GM13977 (cell line): ENCODE measurements around the gene PXDN.

Experiments
- DNase-seq: peaks from one replicate; pipeline ENCODE4 v3.0.0; 2012; ENCODE audit warnings: low spot score
- CTCF ChIP-seq: IDR thresholded peaks from 2 replicates; pipeline ENCODE4 v1.5.1; 2012; ENCODE audit warnings: mild to moderate bottlenecking, control low read depth; ENCODE audit not compliant: insufficient read depth; ENCODE audit errors: extremely low read depth, missing control alignments
- in situ Hi-C: fragments of 300-500 bp; cut with MboI; formaldehyde crosslinking; loops from one replicate; pipeline ENCODE4 v1.12.0; 2022; ENCODE audit warnings: low sequenced_read_pairs, low pct_unique_long_range_greater_than_20kb, mixed read lengths, inconsistent platforms; ENCODE audit not compliant: unreplicated experiment

Gene PXDN

GRCh38 chr2:1656326-1656960 lies 87.9 kb downstream of the PXDN start:
- in situ Hi-C loops: no loop called here
- DNase-seq: no peak
- no peak for TF ChIP-seq CTCF

GRCh38 chr2:1655461-1655860 lies 88.9 kb downstream of the PXDN start:
- in situ Hi-C loops: no loop called here
- TF ChIP-seq CTCF: no peak
- DNase-seq: no peak

GRCh38 chr2:1654696-1655374 lies 89.5 kb downstream of the PXDN start:
- no peak for TF ChIP-seq CTCF
- no peak for DNase-seq
- in situ Hi-C loops: no loop called here

GRCh38 chr2:1653956-1654695 lies 90.2 kb downstream of the PXDN start:
- in situ Hi-C loops: no loop called here
- no peak for DNase-seq
- TF ChIP-seq CTCF: no peak

GRCh38 chr2:1652034-1652790 lies 92.1 kb downstream of the PXDN start:
- DNase-seq: no peak
- no peak for TF ChIP-seq CTCF
- in situ Hi-C loops: no loop called here
